ENCODE results near the gene RNF31.
"Not testable (repeated sequence)": the region's sequence is repeated elsewhere in the genome, so short reads cannot be mapped to it uniquely, and the experiment has no call there.

Gene RNF31

GRCh38 chr14:24146978-24147760 lies at the start of gene RNF31:
Gene RNF31, plus strand, starts transcription at chr14:24147498. Its CDS starts 201 bp downstream, at chr14:24147699.
- DNase-seq = peak; percentile 92 to 97 (median 96)

- DNase-seq = no peak
Observed at GRCh38 chr14:24098229-24098926, 48.9 kb upstream of the RNF31 start.

GRCh38 chr14:24098927-24099813 lies 48.1 kb upstream of the RNF31 start:
- DNase-seq = no peak

- no peak for DNase-seq
Observed at GRCh38 chr14:24100197-24100981, 46.9 kb upstream of the RNF31 start.

- no peak for DNase-seq
Observed at GRCh38 chr14:24100982-24101494, 46.3 kb upstream of the RNF31 start.

GRCh38 chr14:24102357-24103048 lies 44.8 kb upstream of the RNF31 start:
- DNase-seq = no peak

GRCh38 chr14:24103451-24103850 lies 43.8 kb upstream of the RNF31 start:
- no peak for DNase-seq

GRCh38 chr14:24105609-24106239 lies 41.6 kb upstream of the RNF31 start:
- not testable (repeated sequence) for DNase-seq

- DNase-seq = no peak
Observed at GRCh38 chr14:24106672-24107271, 40.5 kb upstream of the RNF31 start.

GRCh38 chr14:24108336-24108874 lies 38.9 kb upstream of the RNF31 start:
- DNase-seq = no peak

- no peak for DNase-seq
Observed at GRCh38 chr14:24110060-24110459, 37.2 kb upstream of the RNF31 start.

GRCh38 chr14:24110523-24110922 lies 36.8 kb upstream of the RNF31 start:
- no peak for DNase-seq

GRCh38 chr14:24113379-24113800 lies 33.9 kb upstream of the RNF31 start:
- no peak for DNase-seq

GRCh38 chr14:24113801-24114531 lies 33.3 kb upstream of the RNF31 start:
- DNase-seq = peak; percentile 69 to 97 (median 92)

- peak; percentile 98 to 100 (median 100) for DNase-seq
Observed at GRCh38 chr14:24114532-24115421, 32.5 kb upstream of the RNF31 start, which contains the start of the genes DCAF11 and NRL. Gene DCAF11, plus strand, starts transcription at chr14:24114777. Its CDS starts 818 bp downstream, at chr14:24115595. Gene NRL, minus strand, starts transcription at chr14:24114949. Its CDS starts 32,101 bp downstream, at chr14:24082848.

- DNase-seq = no peak
Observed at GRCh38 chr14:24115422-24116127, 31.7 kb upstream of the RNF31 start.

- no peak for DNase-seq
Observed at GRCh38 chr14:24116128-24116814, 31.0 kb upstream of the RNF31 start.
